H9 (cell line): ENCODE data around the gene MATK. TPM values are rescaled to one million over a fixed set of nuclear protein-coding genes. Genes with fewer than 3 reads are reported as not detected.
"Not testable (repeated sequence)": the region's sequence is repeated elsewhere in the genome, so short reads cannot be mapped to it uniquely, and the experiment has no call there.

ENCODE experiments used
- DNase-seq: peaks from one replicate; pipeline ENCODE4 v3.0.0-alpha.2; 2017
- H2AFZ ChIP-seq: one replicate; pipeline ENCODE4 v1.6.1; 2013; ENCODE audit warnings: mild to moderate bottlenecking, low read length, control low read depth, moderate library complexity
- H2AK5ac ChIP-seq: 2 replicates; pipeline ENCODE4 v1.6.1; 2013; ENCODE audit warnings: low read length, control low read depth, mixed read lengths; ENCODE audit not compliant: insufficient read length
- H2BK120ac ChIP-seq: one replicate; pipeline ENCODE4 v1.6.1; 2013; ENCODE audit warnings: low read depth, mild to moderate bottlenecking, low read length, control low read depth, inconsistent platforms; ENCODE audit not compliant: poor library complexity, severe bottlenecking
- H2BK12ac ChIP-seq: 2 replicates; pipeline ENCODE4 v1.6.1; 2013; ENCODE audit warnings: low read length, control low read depth, mixed read lengths, low read depth; ENCODE audit not compliant: insufficient read length
- H2BK15ac ChIP-seq: 2 replicates; pipeline ENCODE4 v1.6.1; 2013; ENCODE audit warnings: low read depth, low read length, control low read depth
- H2BK20ac ChIP-seq: one replicate; pipeline ENCODE4 v1.6.1; 2013; ENCODE audit warnings: low read depth, mild to moderate bottlenecking, low read length, control low read depth, inconsistent platforms; ENCODE audit not compliant: poor library complexity, severe bottlenecking
- H2BK5ac ChIP-seq: 2 replicates; pipeline ENCODE4 v1.6.1; 2013; ENCODE audit warnings: low read length, control low read depth, mixed read lengths; ENCODE audit not compliant: insufficient read length
- H3K14ac ChIP-seq: 2 replicates; pipeline ENCODE4 v1.6.1; 2013; ENCODE audit warnings: low read length, control low read depth; ENCODE audit not compliant: insufficient read depth
- H3K18ac ChIP-seq: 2 replicates; pipeline ENCODE4 v1.6.1; 2013; ENCODE audit warnings: low read depth, mild to moderate bottlenecking, mixed read lengths, low read length, control low read depth; ENCODE audit not compliant: insufficient read length
- H3K23ac ChIP-seq: 2 replicates; pipeline ENCODE4 v1.6.1; 2013; ENCODE audit warnings: low read length, control low read depth, mixed read lengths, low read depth; ENCODE audit not compliant: insufficient read length
- H3K23me2 ChIP-seq: 2 replicates; pipeline ENCODE4 v1.6.1; 2013; ENCODE audit warnings: low read depth, mild to moderate bottlenecking, mixed read lengths, low read length, control low read depth; ENCODE audit not compliant: insufficient read length, poor library complexity, severe bottlenecking
- H3K27ac ChIP-seq: 2 replicates; pipeline ENCODE4 v1.5.1; 2013; ENCODE audit warnings: low read length, control low read depth, mixed read lengths, low read depth; ENCODE audit not compliant: insufficient read length
- H3K27me3 ChIP-seq: 2 replicates; pipeline ENCODE4 v1.6.1; 2013; ENCODE audit warnings: low read length, control low read depth, inconsistent platforms; ENCODE audit not compliant: insufficient read depth
- H3K4ac ChIP-seq: 2 replicates; pipeline ENCODE4 v1.6.1; 2013; ENCODE audit warnings: low read depth, mild to moderate bottlenecking, control low read depth, inconsistent platforms, low read length, moderate library complexity
- H3K4me1 ChIP-seq: 2 replicates; pipeline ENCODE4 v1.6.1; 2013; ENCODE audit warnings: low read length, control low read depth, inconsistent platforms; ENCODE audit not compliant: insufficient read depth
- H3K4me2 ChIP-seq: 2 replicates; pipeline ENCODE4 v1.6.1; 2013; ENCODE audit warnings: low read length, control low read depth, mixed read lengths; ENCODE audit not compliant: insufficient read length, insufficient read depth
- H3K56ac ChIP-seq: 2 replicates; pipeline ENCODE4 v1.6.1; 2013; ENCODE audit warnings: low read depth, mild to moderate bottlenecking, mixed read lengths, low read length, control low read depth; ENCODE audit not compliant: insufficient read length
- H3K79me1 ChIP-seq: 2 replicates; pipeline ENCODE4 v1.6.1; 2013; ENCODE audit warnings: low read depth, mild to moderate bottlenecking, moderate library complexity, low read length, control low read depth, inconsistent platforms; ENCODE audit not compliant: insufficient read depth, poor library complexity, severe bottlenecking
- H3K79me2 ChIP-seq: 2 replicates; pipeline ENCODE4 v1.6.1; 2013; ENCODE audit warnings: low read length, control low read depth, inconsistent platforms; ENCODE audit not compliant: insufficient read depth
- H3K9ac ChIP-seq: 2 replicates; pipeline ENCODE4 v1.6.1; 2013; ENCODE audit warnings: low read length, control low read depth, mixed read lengths; ENCODE audit not compliant: insufficient read length; ENCODE audit errors: extremely low read depth
- H3K9me3 ChIP-seq: one replicate; pipeline ENCODE4 v1.6.1; 2013; ENCODE audit warnings: low read depth, low read length, inconsistent platforms; ENCODE audit not compliant: control insufficient read depth
- H3T11ph ChIP-seq: one replicate; pipeline ENCODE4 v1.6.1; 2013; ENCODE audit warnings: mild to moderate bottlenecking, low read length, control low read depth, inconsistent platforms
- H4K20me1 ChIP-seq: one replicate; pipeline ENCODE4 v1.6.1; 2013; ENCODE audit not compliant: control insufficient read depth, insufficient read length, insufficient read depth
- H4K5ac ChIP-seq: 2 replicates; pipeline ENCODE4 v1.6.1; 2013; ENCODE audit warnings: low read depth, mild to moderate bottlenecking, mixed read lengths, low read length, control low read depth; ENCODE audit not compliant: insufficient read length
- H4K8ac ChIP-seq: replicated peaks from 2 replicates; pipeline ENCODE4 v1.6.1; 2013; ENCODE audit warnings: low read length, control low read depth, mixed read lengths, low read depth; ENCODE audit not compliant: insufficient read length
- H4K91ac ChIP-seq: 2 replicates; pipeline ENCODE4 v1.6.1; 2013; ENCODE audit warnings: low read depth, mild to moderate bottlenecking, moderate library complexity, mixed read lengths, low read length, control low read depth; ENCODE audit not compliant: insufficient read length
- H3K27ac Mint-ChIP-seq, 3 experiments: 2 replicates in 2 of 3; 3 replicates in 1 of 3; pipeline ENCODE4 v1.8.0; 2020 to 2021; ENCODE audit warnings: mixed read lengths in 3 of 3, mild to moderate bottlenecking in 1 of 3, moderate library complexity in 1 of 3
- H3K27me3 Mint-ChIP-seq: 2 replicates; pipeline ENCODE4 v1.8.0; 2021; ENCODE audit warnings: low read depth, mild to moderate bottlenecking, moderate library complexity, mixed read lengths
- H3K36me3 Mint-ChIP-seq, 3 experiments: 2 replicates in 2 of 3; 3 replicates in 1 of 3; pipeline ENCODE4 v1.8.0; 2020 to 2021; ENCODE audit warnings: low read depth in 3 of 3, mixed read lengths in 3 of 3; ENCODE audit not compliant: insufficient read depth in 1 of 3
- H3K4me1 Mint-ChIP-seq, 2 experiments: 2 replicates each; pipeline ENCODE4 v1.8.0; 2020; ENCODE audit warnings: mixed read lengths in 2 of 2
- H3K4me3 Mint-ChIP-seq, 2 experiments: 2 replicates in 1 of 2; 3 replicates in 1 of 2; pipeline ENCODE4 v1.8.0; 2020 to 2021; ENCODE audit warnings: mild to moderate bottlenecking in 2 of 2, mixed read lengths in 2 of 2, moderate library complexity in 1 of 2
- H3K9me3 Mint-ChIP-seq, 2 experiments: 2 replicates in 1 of 2; 3 replicates in 1 of 2; pipeline ENCODE4 v1.8.0; 2020; ENCODE audit warnings: mild to moderate bottlenecking in 2 of 2, mixed read lengths in 2 of 2, moderate library complexity in 1 of 2
- CTCF ChIP-seq: fragments of 200-600 bp; sonication (generic); conservative IDR thresholded peaks from 3 replicates; pipeline ENCODE4 v1.8.0; 2021; ENCODE audit warnings: antibody characterized with exemption, mild to moderate bottlenecking
- WGBS: extraction: QIAGEN DNeasy Blood & Tissue Kit; methylation state at CpG from one replicate; pipeline ENCODE4 v1.1.7; 2013; ENCODE audit warnings: missing lambda C conversion rate, low lambda C conversion rate, mixed read lengths; ENCODE audit not compliant: insufficient read length; ENCODE audit errors: extremely low coverage; 5-methylcytosine and 5-hydroxymethylcytosine counted together
- total RNA-seq: library from RNA; stranded (reverse); gene quantifications from 2 replicates; pipeline ENCODE4 v1.2.1, GENCODE V29; 2021

Gene MATK
- total RNA-seq, 1 experiment from 2014 or later, result 13.5 TPM

- Histone ChIP-seq H3K4me2 (no peak overlapping the region), H2BK20ac (no peak overlapping the region), H2BK15ac (no peak overlapping the region), H2AK5ac (no peak overlapping the region), H3K56ac (no peak overlapping the region), H4K5ac (no peak overlapping the region), H3K27me3 (no peaks in the 10 kb centered on the region), H3K79me1 (no peaks in the 10 kb centered on the region), H2BK120ac (no peak overlapping the region), H2AFZ (no peak overlapping the region), H4K8ac (no peak overlapping the region), H2BK12ac (no peak overlapping the region), H3K18ac (no peak overlapping the region), H3K9me3 (no peaks in the 10 kb centered on the region), H3K79me2 (no peaks in the 10 kb centered on the region), H3K4me1 (no peaks in the 10 kb centered on the region), H2BK5ac (no peak overlapping the region), H3K23ac (no peak overlapping the region), H3K9ac (no peak overlapping the region), H3K14ac (no peak overlapping the region), H4K20me1 (no peaks in the 10 kb centered on the region), H4K91ac (no peak overlapping the region), H3K23me2 (no peaks in the 10 kb centered on the region), H3K27ac (no peak overlapping the region), H3K4ac (no peak overlapping the region), H3T11ph (no peak overlapping the region)
- Mint-ChIP-seq H3K9me3 (no peaks in the 10 kb centered on the region; a peak in 1 of 5 replicates), H3K27me3 (no peaks in the 10 kb centered on the region), H3K36me3 (peaks cover 6 to 17% (median 12%) of the 10 kb centered on the region in 3 experiments; a peak in 5 of 7 replicates), H3K4me1 (peaks cover 10 to 16% of the 10 kb centered on the region in 2 experiments), H3K4me3 (no peak overlapping the region), H3K27ac (peak overlapping the region in 1 of 3 experiments; percentile 87; a peak in 1 of 7 replicates)
- DNase-seq, result no peak
- no CpG with 5 or more reads among the region's 7 CpGs for WGBS
- no peak for TF ChIP-seq CTCF
These were observed 19.7 kb downstream of the MATK start for GRCh38 chr19:3766520-3766919.

GRCh38 chr19:3765757-3766156, 20.4 kb downstream of the MATK start:
- H2AFZ ChIP-seq, H2BK20ac ChIP-seq, H3K56ac ChIP-seq, H3K23me2 ChIP-seq, H3K4me1 ChIP-seq, H3K18ac ChIP-seq, H3K27me3 ChIP-seq, H3K9ac ChIP-seq, H3K27me3 Mint-ChIP-seq, DNase-seq, H3K23ac ChIP-seq, H3K27ac ChIP-seq, H3K4me2 ChIP-seq, H4K8ac ChIP-seq, H4K91ac ChIP-seq, H2BK120ac ChIP-seq, H2BK12ac ChIP-seq, H3K4me3 Mint-ChIP-seq, H4K5ac ChIP-seq, H3K9me3 Mint-ChIP-seq, H3K27ac Mint-ChIP-seq, H3K9me3 ChIP-seq, H3K79me2 ChIP-seq, H2BK15ac ChIP-seq, H2AK5ac ChIP-seq, H3T11ph ChIP-seq, H3K14ac ChIP-seq, H2BK5ac ChIP-seq, H3K79me1 ChIP-seq, H3K4ac ChIP-seq, H4K20me1 ChIP-seq: not testable (repeated sequence)
- Mint-ChIP-seq H3K4me1 (peaks cover 4 to 14% of the 10 kb centered on the region in 2 experiments; a peak in 3 of 4 replicates), H3K36me3 (peaks cover 6 to 17% (median 12%) of the 10 kb centered on the region in 3 experiments; a peak in 5 of 7 replicates)
- WGBS, result no CpG with 5 or more reads among the region's 5 CpGs
